ENCODE results near the gene TMEM17.

GRCh38 chr2:62455957-62456692, 49.9 kb downstream of the TMEM17 start:
- no peak for TF ChIP-seq POLR2A (IDR thresholded peaks at IDR 0.05; ENCODE audit: low read depth, low read length)
- no peak for TF ChIP-seq TAF1 (IDR thresholded peaks at IDR 0.05; ENCODE audit: low read depth, low read length)
